ENCODE measurements around the gene PRAMEF5.
"Not testable (repeated sequence)": the region's sequence is repeated elsewhere in the genome, so short reads cannot be mapped to it uniquely, and the experiment has no call there.

DNA sequence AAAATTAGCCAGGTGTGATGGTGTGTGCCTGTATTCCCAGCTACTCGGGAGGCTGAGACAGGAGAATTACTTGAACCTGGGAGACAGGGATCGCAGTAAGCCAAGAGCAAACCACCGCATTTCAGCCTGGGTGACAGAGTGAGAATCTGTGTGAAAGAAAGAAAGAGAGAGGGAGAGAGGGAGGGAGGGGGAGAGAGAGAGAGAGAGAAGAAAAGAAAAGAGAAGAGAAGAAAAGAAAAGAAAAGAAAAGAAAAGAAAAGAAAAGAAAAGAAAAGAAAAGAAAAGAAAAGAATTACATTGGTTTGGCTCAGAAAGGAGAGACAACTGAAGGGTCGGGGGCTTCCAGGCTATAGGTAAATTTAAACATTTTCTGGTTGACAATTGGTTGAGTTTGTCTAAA, 14.4 kb upstream of the PRAMEF5 start:
- TF ChIP-seq, protein P1, sequence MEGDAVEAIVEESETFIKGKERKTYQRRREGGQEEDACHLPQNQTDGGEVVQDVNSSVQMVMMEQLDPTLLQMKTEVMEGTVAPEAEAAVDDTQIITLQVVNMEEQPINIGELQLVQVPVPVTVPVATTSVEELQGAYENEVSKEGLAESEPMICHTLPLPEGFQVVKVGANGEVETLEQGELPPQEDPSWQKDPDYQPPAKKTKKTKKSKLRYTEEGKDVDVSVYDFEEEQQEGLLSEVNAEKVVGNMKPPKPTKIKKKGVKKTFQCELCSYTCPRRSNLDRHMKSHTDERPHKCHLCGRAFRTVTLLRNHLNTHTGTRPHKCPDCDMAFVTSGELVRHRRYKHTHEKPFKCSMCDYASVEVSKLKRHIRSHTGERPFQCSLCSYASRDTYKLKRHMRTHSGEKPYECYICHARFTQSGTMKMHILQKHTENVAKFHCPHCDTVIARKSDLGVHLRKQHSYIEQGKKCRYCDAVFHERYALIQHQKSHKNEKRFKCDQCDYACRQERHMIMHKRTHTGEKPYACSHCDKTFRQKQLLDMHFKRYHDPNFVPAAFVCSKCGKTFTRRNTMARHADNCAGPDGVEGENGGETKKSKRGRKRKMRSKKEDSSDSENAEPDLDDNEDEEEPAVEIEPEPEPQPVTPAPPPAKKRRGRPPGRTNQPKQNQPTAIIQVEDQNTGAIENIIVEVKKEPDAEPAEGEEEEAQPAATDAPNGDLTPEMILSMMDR (conservative IDR thresholded peaks at IDR 0.05; ENCODE audit: low read depth in 2 of 2), result not testable (repeated sequence)
- not testable (repeated sequence) for TF ChIP-seq POLR2AphosphoS5 (IDR thresholded peaks at IDR 0.05; ENCODE audit: low read depth); EZH2 (IDR thresholded peaks at IDR 0.05; ENCODE audit: low read depth, unreplicated experiment)
